Activated naive CD8-positive, alpha-beta T cell treated with anti-CD3 and anti-CD28 coated beads for 36 hours (primary cell): ENCODE results near the gene GMDS. TPM values are rescaled to one million over a fixed set of nuclear protein-coding genes. Genes with fewer than 3 reads are reported as not detected.

Experiments used
- DNase-seq: peaks from one replicate; pipeline ENCODE4 v3.0.0; 2021
- H3K27ac Mint-ChIP-seq: one replicate; pipeline ENCODE4 v1.8.0; 2022; ENCODE audit warnings: mild to moderate bottlenecking, moderate library complexity, mixed read lengths
- H3K27me3 Mint-ChIP-seq: one replicate; pipeline ENCODE4 v1.8.0; 2022; ENCODE audit warnings: mild to moderate bottlenecking, mixed read lengths
- H3K36me3 Mint-ChIP-seq: one replicate; pipeline ENCODE4 v1.8.0; 2021; ENCODE audit warnings: mild to moderate bottlenecking, mixed read lengths
- H3K4me1 Mint-ChIP-seq: one replicate; pipeline ENCODE4 v1.8.0; 2021; ENCODE audit warnings: mixed read lengths
- H3K4me3 Mint-ChIP-seq: one replicate; pipeline ENCODE4 v1.8.0; 2022; ENCODE audit warnings: mild to moderate bottlenecking, moderate library complexity, mixed read lengths
- H3K9me3 Mint-ChIP-seq: one replicate; pipeline ENCODE4 v1.8.0; 2022; ENCODE audit warnings: mixed read lengths
- total RNA-seq, 2 experiments: library from RNA; stranded (reverse); gene quantifications; one replicate each; pipeline ENCODE4 v1.2.3, GENCODE V29; 2021

GMDS gene
- total RNA-seq, 2 experiments from 2014 or later: 34.7 to 38.5 TPM

GRCh38 chr6:1747531-1747930, 497.9 kb downstream of the GMDS start:
- Mint-ChIP-seq H3K9me3 (peaks cover 5% of the 10 kb centered on the region), H3K4me3 (no peak overlapping the region), H3K4me1 (no peaks in the 10 kb centered on the region), H3K27me3 (no peaks in the 10 kb centered on the region), H3K36me3 (peaks cover 13% of the 10 kb centered on the region), H3K27ac (no peak overlapping the region)
- DNase-seq: no peak

GRCh38 chr6:1747003-1747402, 498.4 kb downstream of the GMDS start:
- Mint-ChIP-seq H3K4me3 (no peak overlapping the region), H3K27ac (no peak overlapping the region), H3K36me3 (peaks cover 13% of the 10 kb centered on the region), H3K4me1 (no peaks in the 10 kb centered on the region), H3K27me3 (no peaks in the 10 kb centered on the region), H3K9me3 (peaks cover under 1% of the 10 kb centered on the region)
- no peak for DNase-seq

GRCh38 chr6:1745814-1746213, 499.6 kb downstream of the GMDS start:
- Mint-ChIP-seq H3K4me3 (no peak overlapping the region), H3K27ac (no peak overlapping the region), H3K27me3 (no peaks in the 10 kb centered on the region), H3K4me1 (no peaks in the 10 kb centered on the region), H3K36me3 (peaks cover 6% of the 10 kb centered on the region), H3K9me3 (no peaks in the 10 kb centered on the region)
- DNase-seq: no peak

GRCh38 chr6:1744543-1744942, 500.9 kb downstream of the GMDS start:
- Mint-ChIP-seq H3K4me1 (peaks cover under 1% of the 10 kb centered on the region), H3K9me3 (no peaks in the 10 kb centered on the region)

GRCh38 chr6:1739680-1740079, 505.7 kb downstream of the GMDS start:
- DNase-seq: no peak
- peaks cover 6% of the 10 kb centered on the region for H3K36me3 Mint-ChIP-seq
- no peak overlapping the region for H3K4me3 Mint-ChIP-seq
- no peaks in the 10 kb centered on the region for H3K27me3 Mint-ChIP-seq
- no peaks in the 10 kb centered on the region for H3K9me3 Mint-ChIP-seq
- no peak overlapping the region for H3K27ac Mint-ChIP-seq
- H3K4me1 Mint-ChIP-seq: peaks cover 3% of the 10 kb centered on the region

More at GRCh38 chr6:1744543-1744942, 500.9 kb downstream of the GMDS start:
- H3K36me3 Mint-ChIP-seq: peaks cover 6% of the 10 kb centered on the region
- no peaks in the 10 kb centered on the region for H3K27me3 Mint-ChIP-seq
- no peak for DNase-seq
- no peak overlapping the region for H3K4me3 Mint-ChIP-seq
- H3K27ac Mint-ChIP-seq: no peak overlapping the region

GRCh38 chr6:1739220-1739619, 506.2 kb downstream of the GMDS start:
- Mint-ChIP-seq H3K4me1 (peaks cover 3% of the 10 kb centered on the region), H3K27ac (no peak overlapping the region)
- DNase-seq: no peak

GRCh38 chr6:1738558-1739081, 506.8 kb downstream of the GMDS start:
- no peaks in the 10 kb centered on the region for H3K27me3 Mint-ChIP-seq
- no peaks in the 10 kb centered on the region for H3K9me3 Mint-ChIP-seq
- no peak overlapping the region for H3K4me3 Mint-ChIP-seq

More at GRCh38 chr6:1739220-1739619, 506.2 kb downstream of the GMDS start:
- Mint-ChIP-seq H3K4me3 (no peak overlapping the region), H3K36me3 (peaks cover 6% of the 10 kb centered on the region), H3K9me3 (no peaks in the 10 kb centered on the region), H3K27me3 (no peaks in the 10 kb centered on the region)

GRCh38 chr6:1737463-1738311, 507.7 kb downstream of the GMDS start:
- H3K27me3 Mint-ChIP-seq: no peaks in the 10 kb centered on the region

More at GRCh38 chr6:1738558-1739081, 506.8 kb downstream of the GMDS start:
- Mint-ChIP-seq H3K27ac (no peak overlapping the region), H3K36me3 (peaks cover 6% of the 10 kb centered on the region), H3K4me1 (peaks cover 3% of the 10 kb centered on the region)
- DNase-seq: no peak

GRCh38 chr6:1736346-1737105, 508.9 kb downstream of the GMDS start:
- peaks cover 3% of the 10 kb centered on the region for H3K4me1 Mint-ChIP-seq
- H3K4me3 Mint-ChIP-seq: no peak overlapping the region
- no peaks in the 10 kb centered on the region for H3K9me3 Mint-ChIP-seq
- no peaks in the 10 kb centered on the region for H3K27me3 Mint-ChIP-seq
- no peak for DNase-seq
- peaks cover 6% of the 10 kb centered on the region for H3K36me3 Mint-ChIP-seq
- H3K27ac Mint-ChIP-seq: no peak overlapping the region

More at GRCh38 chr6:1737463-1738311, 507.7 kb downstream of the GMDS start:
- no peak overlapping the region for H3K27ac Mint-ChIP-seq
- peaks cover 6% of the 10 kb centered on the region for H3K36me3 Mint-ChIP-seq
- peaks cover 3% of the 10 kb centered on the region for H3K4me1 Mint-ChIP-seq
- no peak overlapping the region for H3K4me3 Mint-ChIP-seq
- no peak for DNase-seq
- H3K9me3 Mint-ChIP-seq: no peaks in the 10 kb centered on the region

GRCh38 chr6:1735239-1735803, 510.1 kb downstream of the GMDS start:
- no peak for DNase-seq

GRCh38 chr6:1730882-1731281, 514.5 kb downstream of the GMDS start:
- H3K4me1 Mint-ChIP-seq: no peaks in the 10 kb centered on the region
- no peaks in the 10 kb centered on the region for H3K27me3 Mint-ChIP-seq
- H3K4me3 Mint-ChIP-seq: no peak overlapping the region
- H3K27ac Mint-ChIP-seq: no peak overlapping the region
- no peak for DNase-seq
- peaks cover 5% of the 10 kb centered on the region for H3K9me3 Mint-ChIP-seq
- peaks cover 16% of the 10 kb centered on the region for H3K36me3 Mint-ChIP-seq

More at GRCh38 chr6:1735239-1735803, 510.1 kb downstream of the GMDS start:
- H3K36me3 Mint-ChIP-seq: peaks cover 12% of the 10 kb centered on the region
- peaks cover 3% of the 10 kb centered on the region for H3K4me1 Mint-ChIP-seq
- H3K27ac Mint-ChIP-seq: no peak overlapping the region
- peaks cover 5% of the 10 kb centered on the region for H3K9me3 Mint-ChIP-seq
- no peak overlapping the region for H3K4me3 Mint-ChIP-seq
- H3K27me3 Mint-ChIP-seq: no peaks in the 10 kb centered on the region

- H3K27ac Mint-ChIP-seq: no peak overlapping the region
- H3K9me3 Mint-ChIP-seq: peaks cover 5% of the 10 kb centered on the region
- no peaks in the 10 kb centered on the region for H3K4me1 Mint-ChIP-seq
- no peak overlapping the region for H3K4me3 Mint-ChIP-seq
- H3K27me3 Mint-ChIP-seq: no peaks in the 10 kb centered on the region
- peaks cover 22% of the 10 kb centered on the region for H3K36me3 Mint-ChIP-seq
- no peak for DNase-seq
Measured at GRCh38 chr6:1729750-1730140, 515.7 kb downstream of the GMDS start.

- H3K9me3 Mint-ChIP-seq: peaks cover 5% of the 10 kb centered on the region
- H3K36me3 Mint-ChIP-seq: peaks cover 25% of the 10 kb centered on the region
- no peaks in the 10 kb centered on the region for H3K27me3 Mint-ChIP-seq
- H3K27ac Mint-ChIP-seq: no peak overlapping the region
- H3K4me1 Mint-ChIP-seq: no peaks in the 10 kb centered on the region
- H3K4me3 Mint-ChIP-seq: no peak overlapping the region
- DNase-seq: no peak
Measured at GRCh38 chr6:1729133-1729749, 516.2 kb downstream of the GMDS start.

- no peaks in the 10 kb centered on the region for H3K4me1 Mint-ChIP-seq
- DNase-seq: no peak
- H3K27ac Mint-ChIP-seq: no peak overlapping the region
- H3K27me3 Mint-ChIP-seq: no peaks in the 10 kb centered on the region
- no peak overlapping the region for H3K4me3 Mint-ChIP-seq
- H3K9me3 Mint-ChIP-seq: peaks cover 5% of the 10 kb centered on the region
- peaks cover 18% of the 10 kb centered on the region for H3K36me3 Mint-ChIP-seq
Measured at GRCh38 chr6:1726341-1726768, 519.0 kb downstream of the GMDS start.
